Lung (tissue), 12 donors: ENCODE measurements around the gene XXYLT1. TPM values are rescaled to one million over a fixed set of nuclear protein-coding genes. Genes with fewer than 3 reads are reported as not detected.

Source experiments
- ATAC-seq: fragments of 200-7000 bp; cut with Tn5 transposase; one replicate; pipeline ENCODE4 v1.9.1; 2020; ENCODE audit warnings: moderate number of reproducible peaks; ENCODE audit not compliant: insufficient read depth, low FRiP score
- DNase-seq, 3 donors: peaks; one replicate each; pipeline ENCODE4 v3.0.0-alpha.2; 2013 to 2017
- H3K27ac ChIP-seq, 2 donors: one replicate each; pipeline ENCODE4 v1.5.1; 2013; ENCODE audit warnings: mild to moderate bottlenecking in 2 of 2, moderate library complexity in 2 of 2, control low read depth in 1 of 2, inconsistent platforms in 1 of 2, low read depth in 1 of 2, low read length in 1 of 2
- H3K27me3 ChIP-seq, 3 donors: one replicate each; pipeline ENCODE4 v1.5.1; 2013; ENCODE audit warnings: low read length in 2 of 3; ENCODE audit not compliant: control insufficient read depth in 3 of 3, insufficient read depth in 3 of 3
- H3K36me3 ChIP-seq, 4 donors: one replicate each; pipeline ENCODE4 v1.5.1; 2013; ENCODE audit warnings: low read length in 4 of 4, mild to moderate bottlenecking in 1 of 4, moderate library complexity in 1 of 4; ENCODE audit not compliant: control insufficient read depth in 4 of 4, insufficient read depth in 4 of 4
- H3K4me1 ChIP-seq, 5 donors: one replicate each; pipeline ENCODE4 v1.5.1; 2013; ENCODE audit warnings: low read length in 5 of 5, mild to moderate bottlenecking in 2 of 5, moderate library complexity in 1 of 5; ENCODE audit not compliant: control insufficient read depth in 5 of 5, insufficient read depth in 5 of 5
- H3K4me3 ChIP-seq: one replicate; pipeline ENCODE4 v1.5.1; 2013; ENCODE audit warnings: mild to moderate bottlenecking, control low read depth, moderate library complexity
- H3K9ac ChIP-seq, 2 donors: one replicate each; pipeline ENCODE4 v1.5.1; 2013; ENCODE audit warnings: low read length in 2 of 2, control low read depth in 1 of 2; ENCODE audit not compliant: insufficient read depth in 1 of 2
- H3K9me3 ChIP-seq, 4 donors: one replicate each; pipeline ENCODE4 v1.5.1; 2013; ENCODE audit warnings: low read length in 3 of 4, mild to moderate bottlenecking in 1 of 4, moderate library complexity in 1 of 4; ENCODE audit not compliant: control insufficient read depth in 4 of 4, insufficient read depth in 3 of 4
- WGBS, 2 donors: extraction: QIAGEN DNeasy Blood & Tissue Kit; methylation state at CpG; one replicate each; pipeline ENCODE4 v1.1.7; 2013; 5-methylcytosine and 5-hydroxymethylcytosine counted together
- polyA plus RNA-seq, 2 donors: library from polyadenylated mRNA; stranded (reverse); fragments of 200-250 nt; gene quantifications; one replicate each; pipeline ENCODE4 v1.2.1, GENCODE V29; 2013
- total RNA-seq, 2 donors: library from RNA; depleted of rRNA in 1 of 2; stranded (reverse); fragments of >200 nt in 1 of 2; gene quantifications; one replicate each; pipeline ENCODE4 v1.2.1, GENCODE V29; 2014 to 2021
- TF ChIP-seq, protein P1 (sequence below): IDR thresholded peaks from 2 replicates; pipeline ENCODE4 v1.5.1; 2012; ENCODE audit warnings: mild to moderate bottlenecking; ENCODE audit errors: control extremely low read depth, extremely low read depth
- donor health status: control.
- donor health status: control.
- donor health status: Bipolar disorder and iron deficiency.
- donor health status: healthy.
- donor health status: DM: yes; HTN: yes; CAD: no.

Gene XXYLT1
- total and polyA plus RNA-seq, 4 donors, result 4.7 to 15.4 (median 11.4) TPM

DNA sequence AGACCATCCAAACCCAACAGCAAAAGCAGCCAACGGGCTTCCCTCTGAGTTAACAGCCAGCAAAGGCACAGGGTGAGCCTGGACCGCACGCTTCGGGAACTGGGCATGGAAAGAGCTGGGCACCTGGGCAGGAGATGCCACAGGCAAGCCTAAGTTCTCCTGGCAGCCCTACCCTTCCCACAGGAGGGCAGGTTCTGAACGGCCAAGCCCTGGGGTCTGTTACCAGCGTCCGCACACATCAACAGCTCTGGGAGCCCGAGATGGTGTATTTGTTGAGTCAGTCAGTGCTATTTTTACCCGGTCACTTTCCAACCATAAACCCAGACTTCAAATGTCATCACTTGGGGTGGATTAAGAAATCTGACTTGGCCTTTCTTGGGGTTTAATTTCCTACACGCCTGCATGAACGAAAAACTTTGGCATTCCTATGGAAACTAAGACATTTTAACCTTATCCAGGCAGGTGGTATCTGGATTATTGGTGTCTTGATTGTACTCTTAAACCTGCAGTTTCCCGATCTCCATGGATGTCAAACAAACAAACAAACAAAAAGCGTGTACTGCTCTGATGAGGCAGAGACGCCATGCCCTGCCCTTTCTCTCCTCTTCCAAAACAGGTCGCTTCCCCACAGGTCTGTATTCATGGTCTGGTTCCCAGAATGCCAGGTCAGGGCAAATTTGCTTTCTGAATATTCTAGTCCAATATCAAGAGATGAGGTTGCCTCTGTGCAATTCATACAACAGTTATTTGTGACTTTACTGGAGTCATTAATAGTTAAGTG is 99.7 kb downstream of the XXYLT1 start:
- ATAC-seq, result no peak

DNA sequence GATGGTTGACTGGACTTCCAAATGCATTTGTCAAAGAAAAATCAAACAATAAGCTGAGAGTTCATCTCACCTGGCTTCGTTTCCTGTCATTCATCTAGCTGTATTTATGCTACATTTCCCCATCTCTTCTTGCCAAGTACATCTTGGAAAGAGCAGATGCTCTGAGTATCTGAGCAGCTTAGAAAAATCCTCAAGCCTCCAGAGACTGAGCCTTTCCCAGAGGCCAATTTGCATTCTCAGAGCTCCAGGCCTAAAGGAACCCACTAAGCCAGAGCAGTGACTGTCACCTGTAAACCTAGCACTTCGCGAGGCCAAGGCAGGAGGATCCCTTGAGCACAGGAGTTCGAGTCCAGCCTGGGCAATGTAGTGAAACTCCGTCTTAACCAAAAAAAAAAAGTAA is 100.5 kb downstream of the XXYLT1 start:
- ATAC-seq, result no peak

More for the DNA sequence above, 99.7 kb downstream of the XXYLT1 start:
- H3K9me3 ChIP-seq, result no peaks in the 10 kb centered on the region
- H3K9ac ChIP-seq, result no peak overlapping the region
- H3K4me3 ChIP-seq, result no peak overlapping the region
- no peak overlapping the region for H3K27ac ChIP-seq
- H3K27me3 ChIP-seq, result no peaks in the 10 kb centered on the region
- WGBS, 2 donors, result 66 to 79% methylated on average over 15 of the region's 15 CpGs
- DNase-seq, result no peak
- peaks cover 0 to 5% (median 0%) of the 10 kb centered on the region in 5 donors for H3K4me1 ChIP-seq
- TF ChIP-seq, protein P1, sequence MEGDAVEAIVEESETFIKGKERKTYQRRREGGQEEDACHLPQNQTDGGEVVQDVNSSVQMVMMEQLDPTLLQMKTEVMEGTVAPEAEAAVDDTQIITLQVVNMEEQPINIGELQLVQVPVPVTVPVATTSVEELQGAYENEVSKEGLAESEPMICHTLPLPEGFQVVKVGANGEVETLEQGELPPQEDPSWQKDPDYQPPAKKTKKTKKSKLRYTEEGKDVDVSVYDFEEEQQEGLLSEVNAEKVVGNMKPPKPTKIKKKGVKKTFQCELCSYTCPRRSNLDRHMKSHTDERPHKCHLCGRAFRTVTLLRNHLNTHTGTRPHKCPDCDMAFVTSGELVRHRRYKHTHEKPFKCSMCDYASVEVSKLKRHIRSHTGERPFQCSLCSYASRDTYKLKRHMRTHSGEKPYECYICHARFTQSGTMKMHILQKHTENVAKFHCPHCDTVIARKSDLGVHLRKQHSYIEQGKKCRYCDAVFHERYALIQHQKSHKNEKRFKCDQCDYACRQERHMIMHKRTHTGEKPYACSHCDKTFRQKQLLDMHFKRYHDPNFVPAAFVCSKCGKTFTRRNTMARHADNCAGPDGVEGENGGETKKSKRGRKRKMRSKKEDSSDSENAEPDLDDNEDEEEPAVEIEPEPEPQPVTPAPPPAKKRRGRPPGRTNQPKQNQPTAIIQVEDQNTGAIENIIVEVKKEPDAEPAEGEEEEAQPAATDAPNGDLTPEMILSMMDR, result no peak
- H3K36me3 ChIP-seq, result peaks cover 0 to 5% (median 0%) of the 10 kb centered on the region in 4 donors

DNA sequence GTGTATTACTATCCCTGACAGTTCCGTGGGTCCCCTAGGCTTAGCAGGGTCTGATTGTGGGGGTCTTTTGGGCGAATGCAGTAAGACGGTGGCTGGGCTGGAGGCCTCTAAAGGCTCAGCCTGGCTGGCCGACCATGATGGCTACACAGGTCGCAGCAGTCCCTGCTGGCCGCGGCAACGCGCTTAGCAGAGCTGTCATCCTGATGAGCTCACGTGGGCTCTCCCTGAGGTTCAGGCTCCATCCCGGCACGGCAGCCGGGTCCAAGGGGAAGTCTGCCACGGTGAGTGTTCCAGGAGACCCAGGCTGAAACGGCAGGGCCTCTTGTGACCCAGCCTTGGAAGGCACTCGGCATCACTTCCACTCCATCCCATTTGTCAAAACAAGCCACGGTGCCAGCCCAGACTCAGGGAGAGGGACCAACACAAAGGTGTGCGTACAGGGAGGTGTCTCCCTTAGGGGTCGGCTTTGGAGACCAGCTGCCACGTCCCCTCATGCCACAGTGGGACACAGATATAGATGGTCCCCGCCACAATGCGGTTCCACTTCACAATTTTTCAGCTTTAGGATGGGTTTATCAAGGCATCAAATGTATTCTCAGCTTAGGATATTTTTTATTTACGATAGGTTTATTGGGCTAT is 101.8 kb downstream of the XXYLT1 start:
- TF ChIP-seq, protein P1, result no peak
- no peak for DNase-seq
- H3K4me1 ChIP-seq, result peaks cover 0 to 5% (median 0%) of the 10 kb centered on the region in 5 donors
- H3K4me3 ChIP-seq, result no peak overlapping the region
- ATAC-seq, result no peak
- H3K27me3 ChIP-seq, result no peaks in the 10 kb centered on the region
- 95% methylated on average over 23 of the region's 23 CpGs for WGBS, 2 donors
- H3K9ac ChIP-seq, result no peak overlapping the region
- no peak overlapping the region for H3K27ac ChIP-seq
- H3K36me3 ChIP-seq, result no peaks in the 10 kb centered on the region
- no peaks in the 10 kb centered on the region for H3K9me3 ChIP-seq

More for the DNA sequence above, 100.5 kb downstream of the XXYLT1 start:
- 89 to 90% methylated on average over 5 of the region's 5 CpGs for WGBS, 2 donors
- H3K4me1 ChIP-seq, result peaks cover 0 to 5% (median 0%) of the 10 kb centered on the region in 5 donors
- no peak for DNase-seq
- H3K27me3 ChIP-seq, result no peaks in the 10 kb centered on the region
- H3K4me3 ChIP-seq, result no peak overlapping the region
- TF ChIP-seq, protein P1, result no peak
- H3K36me3 ChIP-seq, result peaks cover 0 to 5% (median 0%) of the 10 kb centered on the region in 4 donors
- peak overlapping the region in 1 of 2 donors; percentile 13 for H3K9ac ChIP-seq
- no peak overlapping the region for H3K27ac ChIP-seq
- no peaks in the 10 kb centered on the region for H3K9me3 ChIP-seq
